Measurements from ENCODE around the gene NKX2-8.
"Not testable (repeated sequence)": the region's sequence is repeated elsewhere in the genome, so short reads cannot be mapped to it uniquely, and the experiment has no call there.

The NKX2-8 gene

DNA sequence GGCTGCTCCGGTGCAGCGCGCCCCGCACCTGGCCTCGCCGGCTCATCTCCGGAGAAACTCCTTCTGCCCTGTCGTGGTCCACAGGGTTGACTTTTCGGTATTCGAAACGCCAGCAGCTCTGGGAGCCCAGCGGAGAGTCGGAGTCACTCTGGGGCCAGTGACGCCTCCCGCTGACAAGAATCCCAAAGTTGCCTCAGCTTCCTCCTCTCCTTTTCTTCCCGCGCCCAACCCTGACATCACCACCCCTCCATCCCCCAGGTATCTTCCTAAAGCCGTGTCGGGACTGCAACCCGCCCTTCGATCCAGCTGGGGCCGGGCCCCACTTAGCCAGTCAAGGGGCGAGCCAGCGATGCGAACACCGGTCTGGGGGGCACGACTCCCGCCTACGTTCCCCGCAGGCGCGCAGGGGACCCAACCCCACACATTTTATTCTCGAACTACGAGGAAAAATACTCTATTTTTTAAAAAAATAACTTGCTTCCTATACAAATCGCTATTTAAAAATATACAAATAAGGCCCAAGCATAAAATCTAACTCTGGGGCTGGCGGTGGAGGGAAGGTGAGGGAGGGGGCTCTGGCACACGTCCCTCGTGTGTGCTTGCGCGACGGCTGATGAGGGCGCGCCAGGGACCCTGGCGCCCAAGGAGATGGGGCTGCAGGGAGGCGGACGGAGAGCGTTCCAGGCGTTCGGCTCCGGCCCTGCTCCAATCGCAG, 2.1 kb downstream of the NKX2-8 start:
- DNase-seq (ENCODE audit: low read depth in 2 of 2, low spot score in 1 of 2) = no peak

GRCh38 chr14:36579573-36580140, 2.8 kb downstream of the NKX2-8 start:
- no peak for DNase-seq (ENCODE audit: low read depth in 2 of 2, low spot score in 1 of 2)

DNA sequence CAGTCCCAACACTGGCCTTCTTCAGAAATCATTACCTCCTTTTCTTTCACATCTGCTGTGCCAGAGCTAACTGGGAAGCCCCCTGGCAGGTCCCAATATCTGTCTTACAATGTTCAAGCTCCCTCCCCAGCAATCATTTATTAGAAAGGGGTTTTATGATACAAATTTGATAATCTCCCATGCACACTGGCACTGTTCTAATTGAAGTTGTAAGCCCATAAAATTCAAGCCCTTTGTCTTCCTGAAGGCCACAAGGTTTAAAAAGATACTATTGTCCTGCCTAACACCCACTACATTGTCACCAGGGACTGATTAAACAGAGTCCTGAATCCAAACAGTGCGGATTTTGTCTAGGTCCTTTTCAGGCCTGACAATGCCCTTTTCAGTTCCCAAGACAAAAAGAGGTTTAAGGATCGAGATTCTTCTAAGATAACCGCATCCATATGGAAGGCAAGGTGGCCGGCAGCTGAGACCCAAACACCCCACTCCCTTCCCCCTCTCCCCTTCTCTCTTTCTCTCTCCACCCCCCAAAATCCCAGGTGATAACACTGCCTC, 3.3 kb downstream of the NKX2-8 start:
- no peak for DNase-seq (ENCODE audit: low read depth in 2 of 2, low spot score in 1 of 2)

DNA sequence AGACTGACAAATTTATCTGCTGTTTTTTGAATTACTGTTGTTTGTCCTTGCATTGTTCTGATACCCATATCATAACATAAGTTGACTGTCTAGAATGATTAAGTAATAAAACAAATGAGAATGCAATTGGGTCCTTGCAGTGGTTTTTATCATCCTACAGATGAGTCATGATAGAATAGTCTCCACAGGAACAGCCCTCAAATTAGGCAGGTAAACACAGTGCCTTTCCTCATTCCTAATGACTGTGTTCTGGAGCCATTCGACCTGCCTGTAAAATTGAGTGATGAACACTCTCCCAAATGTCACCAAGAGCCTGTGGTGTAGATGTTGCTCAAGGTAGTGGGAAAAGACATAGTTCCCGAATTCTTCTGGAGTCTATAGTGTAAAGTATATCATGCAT, 12.3 kb downstream of the NKX2-8 start:
- no peak for DNase-seq (ENCODE audit: low read depth in 2 of 2, low spot score in 1 of 2)

- DNase-seq (ENCODE audit: low read depth in 2 of 2, low spot score in 1 of 2) = no peak
Observed at GRCh38 chr14:36556811-36557433, 25.5 kb downstream of the NKX2-8 start.

DNA sequence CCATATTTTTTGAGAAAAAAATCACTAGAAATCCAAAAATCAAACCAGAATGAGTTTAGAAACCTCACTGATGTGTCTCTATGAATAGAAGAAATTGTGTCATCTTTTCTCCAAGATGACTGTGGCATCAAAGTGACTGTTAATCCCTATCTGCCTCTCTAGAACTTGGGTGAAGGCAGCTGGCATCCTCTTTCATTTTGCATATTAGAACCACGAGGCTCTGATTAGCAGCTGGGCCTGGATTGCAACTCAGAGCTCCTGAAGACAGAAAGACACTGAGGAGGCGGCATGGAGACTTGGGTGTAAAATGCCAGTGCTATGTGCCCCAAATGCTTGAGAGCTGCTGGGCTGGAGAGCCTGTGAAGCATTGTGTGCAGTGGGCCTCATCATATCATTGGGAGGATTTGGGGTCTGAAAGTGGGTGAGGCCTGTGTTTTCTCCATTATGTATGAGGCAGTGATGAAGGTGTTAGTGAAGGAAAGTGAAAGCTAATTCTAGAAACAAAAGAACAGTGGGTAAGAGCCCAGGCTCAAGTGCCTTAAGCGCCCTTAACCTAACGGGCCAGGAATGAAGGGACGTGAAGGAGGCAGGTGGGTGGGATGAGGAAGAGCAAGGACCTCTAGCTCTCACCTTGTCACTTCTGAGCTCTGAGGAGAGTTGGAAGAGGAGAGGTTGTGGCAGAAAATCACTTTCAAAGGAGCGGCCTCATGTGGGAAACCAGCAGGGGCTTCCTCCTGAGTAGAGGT, 26.2 kb downstream of the NKX2-8 start:
- DNase-seq (ENCODE audit: low read depth in 2 of 2, low spot score in 1 of 2) = no peak

DNA sequence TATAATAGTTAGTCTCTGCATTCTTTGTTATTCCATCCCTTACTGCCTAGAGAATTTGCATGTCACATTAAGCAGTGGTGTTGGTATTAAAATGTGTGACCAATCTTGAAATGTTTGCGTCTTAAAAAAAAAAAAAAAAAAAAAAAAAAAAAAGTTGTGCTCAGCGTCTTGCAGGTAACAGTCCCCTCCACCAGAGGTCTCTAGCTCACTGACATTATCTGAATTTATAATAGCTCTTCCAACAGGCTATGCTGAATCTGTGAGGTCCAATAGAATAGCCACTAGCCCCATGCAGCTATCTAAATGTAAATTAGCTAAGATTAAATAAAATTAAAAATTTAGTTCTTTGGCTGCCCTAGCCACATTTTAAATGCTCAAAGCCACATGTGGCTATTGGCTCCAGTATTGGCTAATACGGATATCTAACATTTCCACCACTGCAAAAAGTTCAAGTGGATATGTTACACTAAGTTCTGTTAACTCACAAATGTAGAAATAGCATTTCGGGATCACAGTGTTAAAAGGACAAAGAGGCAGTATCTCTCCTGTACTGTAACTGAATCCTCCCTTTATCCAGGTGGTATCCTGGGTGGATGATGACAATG, 28.7 kb downstream of the NKX2-8 start:
- DNase-seq (ENCODE audit: low read depth in 2 of 2, low spot score in 1 of 2) = no peak

DNA sequence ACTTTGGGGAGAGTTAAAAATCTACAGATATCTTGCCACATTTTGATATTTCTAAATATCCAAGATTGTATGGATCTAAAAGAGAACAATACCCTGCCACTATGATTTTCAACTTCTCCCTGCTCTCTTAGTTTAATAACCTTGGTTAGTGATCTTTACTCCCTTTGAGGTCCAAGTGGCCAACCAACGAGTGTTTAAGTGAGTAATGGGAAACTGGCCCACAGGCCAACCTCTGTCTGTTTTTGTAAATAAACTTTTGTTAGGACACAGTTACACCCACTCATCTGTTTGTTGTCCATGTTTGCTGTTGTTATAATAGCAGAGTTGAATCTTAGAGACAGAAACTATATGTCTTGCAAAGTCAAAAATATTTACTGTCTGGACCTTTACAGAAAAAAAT, 31.5 kb downstream of the NKX2-8 start:
- no peak for DNase-seq (ENCODE audit: low read depth in 2 of 2, low spot score in 1 of 2)

DNA sequence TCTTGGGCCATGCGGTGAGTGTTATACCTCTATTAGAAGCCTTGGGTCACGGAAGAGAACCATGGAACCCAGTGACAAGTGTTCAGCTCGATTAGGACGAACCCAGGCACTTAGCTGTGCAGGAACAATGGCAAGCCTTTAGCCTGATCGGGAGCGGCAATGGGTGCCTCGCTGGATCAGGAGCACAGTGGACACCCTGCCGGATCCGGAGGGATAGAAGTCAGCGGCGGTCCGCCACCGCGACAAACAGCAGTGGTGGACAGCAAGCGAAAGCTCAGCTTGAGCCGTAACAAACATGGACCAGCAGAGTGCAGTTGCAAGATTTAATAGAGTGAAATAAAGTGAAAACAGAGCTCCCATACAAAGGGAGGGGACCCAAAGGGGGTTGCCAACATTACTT, 38.1 kb downstream of the NKX2-8 start:
- DNase-seq (ENCODE audit: low read depth in 2 of 2, low spot score in 1 of 2) = not testable (repeated sequence)

DNA sequence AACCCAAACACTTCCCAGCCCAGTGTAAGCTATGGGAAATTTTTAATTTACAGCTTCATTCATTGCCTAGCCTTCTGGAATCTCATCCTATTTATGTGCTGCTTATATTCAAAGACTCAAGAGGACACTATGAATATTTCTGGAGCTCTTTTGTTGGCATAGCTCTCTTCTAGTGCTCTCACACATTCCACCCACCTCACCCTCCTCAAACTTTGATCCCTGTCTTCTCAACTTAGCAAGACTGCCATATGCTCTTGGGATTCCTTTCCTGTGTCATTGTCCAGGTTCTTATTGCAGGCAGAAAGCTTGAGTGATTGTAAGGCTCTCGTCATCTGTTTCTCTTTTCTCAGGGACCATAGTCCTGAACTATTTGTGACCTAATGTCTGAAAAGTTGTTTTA, 44.4 kb downstream of the NKX2-8 start:
- no peak for DNase-seq (ENCODE audit: low read depth in 2 of 2, low spot score in 1 of 2)

All from stimulated activated CD8-positive, alpha-beta memory T cell treated with anti-CD3 and anti-CD28 coated beads, Interleukin-4, amount 100 ng/mL, for 4 hours (primary cell).